ENCODE measurements around the gene NSD2. TPM values are rescaled to one million over a fixed set of nuclear protein-coding genes. Genes with fewer than 3 reads are reported as not detected.

The NSD2 gene
- total RNA-seq: 10 to 100 TPM; 84.0 to 97.0 (median 91.0) TPM

GRCh38 chr4:1870578-1871443 is at the start of gene NSD2:
Gene NSD2, plus strand, starts transcription at chr4:1871393. Its CDS starts 29,262 bp downstream, at chr4:1900655.
- Mint-ChIP-seq H3K4me3 (peak within 1 kb of the TSS; percentile 90), H3K9me3 (no peaks in the 10 kb centered on the region), H3K4me1 (ENCODE audit: low read depth) (peaks cover 32% of the 10 kb centered on the region), H3K36me3 (ENCODE audit: insufficient read depth) (no peaks in the 10 kb centered on the region), H3K27me3 (ENCODE audit: low read depth) (no peaks in the 10 kb centered on the region)
- peak; percentile 90 for DNase-seq
- ATAC-seq: peak; percentile 70 to 71

GRCh38 chr4:1821679-1822567 is 49.3 kb upstream of the NSD2 start:
- DNase-seq (no peak), ATAC-seq (no peak)
- H3K36me3 Mint-ChIP-seq (ENCODE audit: insufficient read depth): peaks cover 43% of the 10 kb centered on the region
- H3K4me3 Mint-ChIP-seq: no peak overlapping the region
- no peaks in the 10 kb centered on the region for H3K9me3 Mint-ChIP-seq
- H3K4me1 Mint-ChIP-seq (ENCODE audit: low read depth): no peaks in the 10 kb centered on the region
- no peaks in the 10 kb centered on the region for H3K27me3 Mint-ChIP-seq (ENCODE audit: low read depth)

GRCh38 chr4:1822568-1823544 is 48.3 kb upstream of the NSD2 start:
- Mint-ChIP-seq H3K27me3 (ENCODE audit: low read depth) (no peaks in the 10 kb centered on the region), H3K36me3 (ENCODE audit: insufficient read depth) (peaks cover 40% of the 10 kb centered on the region)
- ATAC-seq: no peak

GRCh38 chr4:1823545-1823932 is 47.7 kb upstream of the NSD2 start:
- no peaks in the 10 kb centered on the region for H3K9me3 Mint-ChIP-seq
- H3K27me3 Mint-ChIP-seq (ENCODE audit: low read depth): no peaks in the 10 kb centered on the region
- ATAC-seq: no peak
- DNase-seq: no peak
- H3K4me3 Mint-ChIP-seq: no peak overlapping the region
- H3K36me3 Mint-ChIP-seq (ENCODE audit: insufficient read depth): peaks cover 40% of the 10 kb centered on the region
- H3K4me1 Mint-ChIP-seq (ENCODE audit: low read depth): no peaks in the 10 kb centered on the region

More at GRCh38 chr4:1822568-1823544, 48.3 kb upstream of the NSD2 start:
- Mint-ChIP-seq H3K9me3 (no peaks in the 10 kb centered on the region), H3K4me1 (ENCODE audit: low read depth) (no peaks in the 10 kb centered on the region), H3K4me3 (no peak overlapping the region)
- DNase-seq: no peak

GRCh38 chr4:1824746-1825145 is 46.4 kb upstream of the NSD2 start:
- DNase-seq (no peak), ATAC-seq (no peak)
- H3K36me3 Mint-ChIP-seq (ENCODE audit: insufficient read depth): peaks cover 40% of the 10 kb centered on the region
- H3K4me3 Mint-ChIP-seq: no peak overlapping the region
- H3K4me1 Mint-ChIP-seq (ENCODE audit: low read depth): no peaks in the 10 kb centered on the region
- no peaks in the 10 kb centered on the region for H3K27me3 Mint-ChIP-seq (ENCODE audit: low read depth)
- no peaks in the 10 kb centered on the region for H3K9me3 Mint-ChIP-seq

GRCh38 chr4:1825326-1825725 is 45.9 kb upstream of the NSD2 start:
- no peaks in the 10 kb centered on the region for H3K27me3 Mint-ChIP-seq (ENCODE audit: low read depth)
- peaks cover 39% of the 10 kb centered on the region for H3K36me3 Mint-ChIP-seq (ENCODE audit: insufficient read depth)
- no peak for ATAC-seq
- H3K4me3 Mint-ChIP-seq: no peak overlapping the region
- no peaks in the 10 kb centered on the region for H3K4me1 Mint-ChIP-seq (ENCODE audit: low read depth)
- H3K9me3 Mint-ChIP-seq: no peaks in the 10 kb centered on the region
- no peak for DNase-seq

- Mint-ChIP-seq H3K27me3 (ENCODE audit: low read depth) (no peaks in the 10 kb centered on the region), H3K9me3 (no peaks in the 10 kb centered on the region), H3K4me3 (no peak overlapping the region), H3K4me1 (ENCODE audit: low read depth) (no peaks in the 10 kb centered on the region), H3K36me3 (ENCODE audit: insufficient read depth) (peaks cover 45% of the 10 kb centered on the region)
- DNase-seq (no peak), ATAC-seq (no peak)
Observed at GRCh38 chr4:1826531-1827350, 44.5 kb upstream of the NSD2 start.

GRCh38 chr4:1830234-1830633 is 41.0 kb upstream of the NSD2 start:
- H3K27me3 Mint-ChIP-seq (ENCODE audit: low read depth): no peaks in the 10 kb centered on the region
- no peak for ATAC-seq
- no peak for DNase-seq

GRCh38 chr4:1830642-1831228 is 40.5 kb upstream of the NSD2 start:
- no peaks in the 10 kb centered on the region for H3K27me3 Mint-ChIP-seq (ENCODE audit: low read depth)
- no peaks in the 10 kb centered on the region for H3K9me3 Mint-ChIP-seq
- H3K4me3 Mint-ChIP-seq: no peak overlapping the region
- H3K4me1 Mint-ChIP-seq (ENCODE audit: low read depth): peaks cover 6% of the 10 kb centered on the region
- H3K36me3 Mint-ChIP-seq (ENCODE audit: insufficient read depth): peaks cover 32% of the 10 kb centered on the region
- DNase-seq (no peak), ATAC-seq (no peak)

More at GRCh38 chr4:1830234-1830633, 41.0 kb upstream of the NSD2 start:
- Mint-ChIP-seq H3K4me1 (ENCODE audit: low read depth) (peaks cover 6% of the 10 kb centered on the region), H3K9me3 (no peaks in the 10 kb centered on the region), H3K4me3 (no peak overlapping the region), H3K36me3 (ENCODE audit: insufficient read depth) (peaks cover 33% of the 10 kb centered on the region)

- H3K4me3 Mint-ChIP-seq: no peak overlapping the region
- peaks cover 6% of the 10 kb centered on the region for H3K4me1 Mint-ChIP-seq (ENCODE audit: low read depth)
- H3K27me3 Mint-ChIP-seq (ENCODE audit: low read depth): no peaks in the 10 kb centered on the region
- DNase-seq: no peak
- no peaks in the 10 kb centered on the region for H3K9me3 Mint-ChIP-seq
- peaks cover 31% of the 10 kb centered on the region for H3K36me3 Mint-ChIP-seq (ENCODE audit: insufficient read depth)
- ATAC-seq: no peak
Observed at GRCh38 chr4:1831331-1831730, 39.9 kb upstream of the NSD2 start.

- H3K27me3 Mint-ChIP-seq (ENCODE audit: low read depth): no peaks in the 10 kb centered on the region
- DNase-seq (no peak), ATAC-seq (no peak)
- no peaks in the 10 kb centered on the region for H3K9me3 Mint-ChIP-seq
- H3K4me3 Mint-ChIP-seq: no peak overlapping the region
- H3K4me1 Mint-ChIP-seq (ENCODE audit: low read depth): peaks cover 6% of the 10 kb centered on the region
- peaks cover 33% of the 10 kb centered on the region for H3K36me3 Mint-ChIP-seq (ENCODE audit: insufficient read depth)
Observed at GRCh38 chr4:1832690-1833089, 38.5 kb upstream of the NSD2 start.

GRCh38 chr4:1833307-1834046 is 37.7 kb upstream of the NSD2 start:
- Mint-ChIP-seq H3K4me1 (ENCODE audit: low read depth) (peaks cover 6% of the 10 kb centered on the region), H3K9me3 (no peaks in the 10 kb centered on the region), H3K36me3 (ENCODE audit: insufficient read depth) (peaks cover 33% of the 10 kb centered on the region), H3K27me3 (ENCODE audit: low read depth) (no peaks in the 10 kb centered on the region), H3K4me3 (no peak overlapping the region)
- ATAC-seq (no peak), DNase-seq (no peak)
